H9 (cell line): ENCODE measurements around the gene INPP5A. TPM values are rescaled to one million over a fixed set of nuclear protein-coding genes. Genes with fewer than 3 reads are reported as not detected.

ENCODE experiments used
- DNase-seq: peaks from one replicate; pipeline ENCODE4 v3.0.0-alpha.2; 2017
- H2AFZ ChIP-seq: one replicate; pipeline ENCODE4 v1.6.1; 2013; ENCODE audit warnings: mild to moderate bottlenecking, low read length, control low read depth, moderate library complexity
- H2AK5ac ChIP-seq: 2 replicates; pipeline ENCODE4 v1.6.1; 2013; ENCODE audit warnings: low read length, control low read depth, mixed read lengths; ENCODE audit not compliant: insufficient read length
- H2BK120ac ChIP-seq: one replicate; pipeline ENCODE4 v1.6.1; 2013; ENCODE audit warnings: low read depth, mild to moderate bottlenecking, low read length, control low read depth, inconsistent platforms; ENCODE audit not compliant: poor library complexity, severe bottlenecking
- H2BK12ac ChIP-seq: 2 replicates; pipeline ENCODE4 v1.6.1; 2013; ENCODE audit warnings: low read length, control low read depth, mixed read lengths, low read depth; ENCODE audit not compliant: insufficient read length
- H2BK15ac ChIP-seq: 2 replicates; pipeline ENCODE4 v1.6.1; 2013; ENCODE audit warnings: low read depth, low read length, control low read depth
- H2BK20ac ChIP-seq: one replicate; pipeline ENCODE4 v1.6.1; 2013; ENCODE audit warnings: low read depth, mild to moderate bottlenecking, low read length, control low read depth, inconsistent platforms; ENCODE audit not compliant: poor library complexity, severe bottlenecking
- H2BK5ac ChIP-seq: 2 replicates; pipeline ENCODE4 v1.6.1; 2013; ENCODE audit warnings: low read length, control low read depth, mixed read lengths; ENCODE audit not compliant: insufficient read length
- H3K14ac ChIP-seq: 2 replicates; pipeline ENCODE4 v1.6.1; 2013; ENCODE audit warnings: low read length, control low read depth; ENCODE audit not compliant: insufficient read depth
- H3K18ac ChIP-seq: 2 replicates; pipeline ENCODE4 v1.6.1; 2013; ENCODE audit warnings: low read depth, mild to moderate bottlenecking, mixed read lengths, low read length, control low read depth; ENCODE audit not compliant: insufficient read length
- H3K23ac ChIP-seq: 2 replicates; pipeline ENCODE4 v1.6.1; 2013; ENCODE audit warnings: low read length, control low read depth, mixed read lengths, low read depth; ENCODE audit not compliant: insufficient read length
- H3K23me2 ChIP-seq: 2 replicates; pipeline ENCODE4 v1.6.1; 2013; ENCODE audit warnings: low read depth, mild to moderate bottlenecking, mixed read lengths, low read length, control low read depth; ENCODE audit not compliant: insufficient read length, poor library complexity, severe bottlenecking
- H3K27ac ChIP-seq: 2 replicates; pipeline ENCODE4 v1.5.1; 2013; ENCODE audit warnings: low read length, control low read depth, mixed read lengths, low read depth; ENCODE audit not compliant: insufficient read length
- H3K27me3 ChIP-seq: 2 replicates; pipeline ENCODE4 v1.6.1; 2013; ENCODE audit warnings: low read length, control low read depth, inconsistent platforms; ENCODE audit not compliant: insufficient read depth
- H3K4ac ChIP-seq: 2 replicates; pipeline ENCODE4 v1.6.1; 2013; ENCODE audit warnings: low read depth, mild to moderate bottlenecking, control low read depth, inconsistent platforms, low read length, moderate library complexity
- H3K4me1 ChIP-seq: 2 replicates; pipeline ENCODE4 v1.6.1; 2013; ENCODE audit warnings: low read length, control low read depth, inconsistent platforms; ENCODE audit not compliant: insufficient read depth
- H3K4me2 ChIP-seq: 2 replicates; pipeline ENCODE4 v1.6.1; 2013; ENCODE audit warnings: low read length, control low read depth, mixed read lengths; ENCODE audit not compliant: insufficient read length, insufficient read depth
- H3K56ac ChIP-seq: 2 replicates; pipeline ENCODE4 v1.6.1; 2013; ENCODE audit warnings: low read depth, mild to moderate bottlenecking, mixed read lengths, low read length, control low read depth; ENCODE audit not compliant: insufficient read length
- H3K79me1 ChIP-seq: 2 replicates; pipeline ENCODE4 v1.6.1; 2013; ENCODE audit warnings: low read depth, mild to moderate bottlenecking, moderate library complexity, low read length, control low read depth, inconsistent platforms; ENCODE audit not compliant: insufficient read depth, poor library complexity, severe bottlenecking
- H3K79me2 ChIP-seq: 2 replicates; pipeline ENCODE4 v1.6.1; 2013; ENCODE audit warnings: low read length, control low read depth, inconsistent platforms; ENCODE audit not compliant: insufficient read depth
- H3K9ac ChIP-seq: 2 replicates; pipeline ENCODE4 v1.6.1; 2013; ENCODE audit warnings: low read length, control low read depth, mixed read lengths; ENCODE audit not compliant: insufficient read length; ENCODE audit errors: extremely low read depth
- H3K9me3 ChIP-seq: one replicate; pipeline ENCODE4 v1.6.1; 2013; ENCODE audit warnings: low read depth, low read length, inconsistent platforms; ENCODE audit not compliant: control insufficient read depth
- H3T11ph ChIP-seq: one replicate; pipeline ENCODE4 v1.6.1; 2013; ENCODE audit warnings: mild to moderate bottlenecking, low read length, control low read depth, inconsistent platforms
- H4K20me1 ChIP-seq: one replicate; pipeline ENCODE4 v1.6.1; 2013; ENCODE audit not compliant: control insufficient read depth, insufficient read length, insufficient read depth
- H4K5ac ChIP-seq: 2 replicates; pipeline ENCODE4 v1.6.1; 2013; ENCODE audit warnings: low read depth, mild to moderate bottlenecking, mixed read lengths, low read length, control low read depth; ENCODE audit not compliant: insufficient read length
- H4K8ac ChIP-seq: replicated peaks from 2 replicates; pipeline ENCODE4 v1.6.1; 2013; ENCODE audit warnings: low read length, control low read depth, mixed read lengths, low read depth; ENCODE audit not compliant: insufficient read length
- H4K91ac ChIP-seq: 2 replicates; pipeline ENCODE4 v1.6.1; 2013; ENCODE audit warnings: low read depth, mild to moderate bottlenecking, moderate library complexity, mixed read lengths, low read length, control low read depth; ENCODE audit not compliant: insufficient read length
- H3K27ac Mint-ChIP-seq, 3 experiments: 2 replicates in 2 of 3; 3 replicates in 1 of 3; pipeline ENCODE4 v1.8.0; 2020 to 2021; ENCODE audit warnings: mixed read lengths in 3 of 3, mild to moderate bottlenecking in 1 of 3, moderate library complexity in 1 of 3
- H3K27me3 Mint-ChIP-seq: 2 replicates; pipeline ENCODE4 v1.8.0; 2021; ENCODE audit warnings: low read depth, mild to moderate bottlenecking, moderate library complexity, mixed read lengths
- H3K36me3 Mint-ChIP-seq, 3 experiments: 2 replicates in 2 of 3; 3 replicates in 1 of 3; pipeline ENCODE4 v1.8.0; 2020 to 2021; ENCODE audit warnings: low read depth in 3 of 3, mixed read lengths in 3 of 3; ENCODE audit not compliant: insufficient read depth in 1 of 3
- H3K4me1 Mint-ChIP-seq, 2 experiments: 2 replicates each; pipeline ENCODE4 v1.8.0; 2020; ENCODE audit warnings: mixed read lengths in 2 of 2
- H3K4me3 Mint-ChIP-seq, 2 experiments: 2 replicates in 1 of 2; 3 replicates in 1 of 2; pipeline ENCODE4 v1.8.0; 2020 to 2021; ENCODE audit warnings: mild to moderate bottlenecking in 2 of 2, mixed read lengths in 2 of 2, moderate library complexity in 1 of 2
- H3K9me3 Mint-ChIP-seq, 2 experiments: 2 replicates in 1 of 2; 3 replicates in 1 of 2; pipeline ENCODE4 v1.8.0; 2020; ENCODE audit warnings: mild to moderate bottlenecking in 2 of 2, mixed read lengths in 2 of 2, moderate library complexity in 1 of 2
- CTCF ChIP-seq: fragments of 200-600 bp; sonication (generic); conservative IDR thresholded peaks from 3 replicates; pipeline ENCODE4 v1.8.0; 2021; ENCODE audit warnings: antibody characterized with exemption, mild to moderate bottlenecking
- WGBS: extraction: QIAGEN DNeasy Blood & Tissue Kit; methylation state at CpG from one replicate; pipeline ENCODE4 v1.1.7; 2013; ENCODE audit warnings: missing lambda C conversion rate, low lambda C conversion rate, mixed read lengths; ENCODE audit not compliant: insufficient read length; ENCODE audit errors: extremely low coverage; 5-methylcytosine and 5-hydroxymethylcytosine counted together
- total RNA-seq: library from RNA; stranded (reverse); gene quantifications from 2 replicates; pipeline ENCODE4 v1.2.1, GENCODE V29; 2021

INPP5A gene
- total RNA-seq, 1 experiment from 2014 or later: 17.7 TPM

GRCh38 chr10:132521041-132521465 is 16.5 kb upstream of the INPP5A start:
- Histone ChIP-seq H2BK20ac (no peak overlapping the region), H3K27me3 (no peaks in the 10 kb centered on the region; the same call in 1 of the 2 replicates), H2BK120ac (no peak overlapping the region), H4K20me1 (no peaks in the 10 kb centered on the region), H3K23me2 (peaks cover 14% of the 10 kb centered on the region), H3K4ac (no peak overlapping the region), H3K4me1 (peaks cover 4% of the 10 kb centered on the region; the same call in 1 of the 2 replicates), H3K18ac (no peak overlapping the region), H3K23ac (no peak overlapping the region), H3K79me2 (no peaks in the 10 kb centered on the region), H3K14ac (no peak overlapping the region), H4K8ac (no peak overlapping the region), H2AFZ (no peak overlapping the region), H3K79me1 (no peaks in the 10 kb centered on the region), H3K27ac (no peak overlapping the region), H2BK5ac (no peak overlapping the region), H4K5ac (no peak overlapping the region), H3T11ph (no peak overlapping the region), H3K9me3 (no peaks in the 10 kb centered on the region), H2BK12ac (no peak overlapping the region), H3K56ac (no peak overlapping the region), H2BK15ac (no peak overlapping the region), H3K9ac (no peak overlapping the region), H3K4me2 (no peak overlapping the region), H2AK5ac (no peak overlapping the region), H4K91ac (no peak overlapping the region)
- Mint-ChIP-seq H3K27ac (no peak overlapping the region), H3K4me3 (no peak overlapping the region), H3K27me3 (peaks cover 64% of the 10 kb centered on the region), H3K9me3 (no peaks in the 10 kb centered on the region; a peak in 2 of 5 replicates), H3K36me3 (no peaks in the 10 kb centered on the region), H3K4me1 (peaks cover 26 to 27% of the 10 kb centered on the region in 2 experiments)
- no CpG with 5 or more reads among the region's 14 CpGs for WGBS
- TF ChIP-seq CTCF: no peak
- peak; percentile 17 for DNase-seq
